Neural cell (in vitro differentiated cells): ENCODE measurements around the gene GTF3A. TPM values are rescaled to one million over a fixed set of nuclear protein-coding genes. Genes with fewer than 3 reads are reported as not detected.
A peak's percentile ranks its signal among the peaks of the same experiment; 100 is the strongest.

ENCODE experiments used
- H2AFZ ChIP-seq: fragments of 200-600, 300-800 bp; sonication (generic), shearing (Covaris generic); 2 replicates; pipeline ENCODE4 v1.6.0; 2014; ENCODE audit warnings: low read depth, mild to moderate bottlenecking, antibody characterized with exemption, low read length, moderate library complexity
- H3F3A ChIP-seq: fragments of 200-600 bp; shearing (Covaris generic); 2 replicates; pipeline ENCODE4 v1.6.1; 2016; ENCODE audit warnings: mild to moderate bottlenecking, moderate library complexity, mixed read lengths, antibody characterized with exemption, low read length; ENCODE audit not compliant: insufficient read depth, poor library complexity, severe bottlenecking
- H3K27ac ChIP-seq: fragments of 200-600, 300-800 bp; sonication (generic), shearing (Covaris generic); 2 replicates; pipeline ENCODE4 v1.5.1; 2014; ENCODE audit warnings: mild to moderate bottlenecking, low read length, moderate library complexity
- H3K27me3 ChIP-seq: fragments of 300-800, 200-600 bp; sonication (generic), shearing (Covaris generic); 2 replicates; pipeline ENCODE4 v1.6.0; 2014; ENCODE audit warnings: mild to moderate bottlenecking, low read depth, low read length, moderate library complexity; ENCODE audit not compliant: insufficient read depth
- H3K36me3 ChIP-seq: fragments of 300-800, 200-600 bp; sonication (generic), shearing (Covaris generic); 2 replicates; pipeline ENCODE4 v1.5.1; 2014; ENCODE audit warnings: mild to moderate bottlenecking, antibody characterized with exemption, low read length, moderate library complexity; ENCODE audit not compliant: insufficient read depth
- H3K4me2 ChIP-seq: fragments of 300-800, 200-600 bp; sonication (generic), shearing (Covaris generic); 2 replicates; pipeline ENCODE4 v1.6.0; 2014; ENCODE audit warnings: mild to moderate bottlenecking, low read length
- H3K4me3 ChIP-seq: fragments of 300-800, 200-600 bp; sonication (generic), shearing (Covaris generic); 2 replicates; pipeline ENCODE4 v1.5.1; 2014; ENCODE audit warnings: mild to moderate bottlenecking, low read length, moderate library complexity
- H3K79me2 ChIP-seq: fragments of 200-600 bp; shearing (Covaris generic); replicated peaks from 2 replicates; pipeline ENCODE4 v1.6.0; 2014; ENCODE audit warnings: mild to moderate bottlenecking, low read length, moderate library complexity; ENCODE audit not compliant: insufficient read depth
- H3K9ac ChIP-seq: fragments of 300-800, 200-600 bp; sonication (generic), shearing (Covaris generic); 2 replicates; pipeline ENCODE4 v1.6.1; 2016; ENCODE audit warnings: mild to moderate bottlenecking, low read length, mixed read lengths
- H3K9me2 ChIP-seq: fragments of 200-600 bp; shearing (Covaris generic); 2 replicates; pipeline ENCODE4 v1.6.1; 2016; ENCODE audit warnings: mild to moderate bottlenecking, low read length, mixed read lengths; ENCODE audit not compliant: insufficient read depth
- H3K9me3 ChIP-seq: fragments of 200-600, 300-800 bp; sonication (generic), shearing (Covaris generic); 2 replicates; pipeline ENCODE4 v1.6.1; 2016; ENCODE audit warnings: mild to moderate bottlenecking, mixed run types, low read length, moderate library complexity, mixed read lengths
- H4K20me1 ChIP-seq: fragments of 200-600 bp; shearing (Covaris generic); 2 replicates; pipeline ENCODE4 v1.6.1; 2016; ENCODE audit warnings: mild to moderate bottlenecking, mixed run types; ENCODE audit not compliant: insufficient read depth
- CTCF ChIP-seq: fragments of 450-650 bp; IDR thresholded peaks from 2 replicates; pipeline ENCODE4 v1.5.1; 2014; ENCODE audit warnings: antibody characterized with exemption, mild to moderate bottlenecking, moderate library complexity; ENCODE audit not compliant: poor library complexity, severe bottlenecking
- EP300 ChIP-seq: fragments of 450-650 bp; conservative IDR thresholded peaks from 2 replicates; pipeline ENCODE4 v1.6.1; 2014; ENCODE audit warnings: antibody characterized with exemption, mild to moderate bottlenecking, moderate library complexity; ENCODE audit not compliant: poor library complexity, severe bottlenecking
- EZH2 ChIP-seq: fragments of 200-600, 300-800 bp; shearing (Covaris generic), sonication (generic); IDR thresholded peaks from 2 replicates; pipeline ENCODE4 v1.6.1; 2014; ENCODE audit warnings: antibody characterized with exemption, low read length, borderline replicate concordance, mild to moderate bottlenecking; ENCODE audit not compliant: insufficient read depth, poor library complexity, severe bottlenecking
- MXI1 ChIP-seq: fragments of 450-650 bp; conservative IDR thresholded peaks from 2 replicates; pipeline ENCODE4 v1.6.1; 2014; ENCODE audit warnings: antibody characterized with exemption, mild to moderate bottlenecking; ENCODE audit not compliant: poor library complexity, severe bottlenecking
- POLR2AphosphoS5 ChIP-seq: IDR thresholded peaks from 2 replicates; pipeline ENCODE4 v1.6.1; 2012
- RAD21 ChIP-seq: fragments of 450-650 bp; conservative IDR thresholded peaks from 2 replicates; pipeline ENCODE4 v1.6.1; 2014; ENCODE audit warnings: antibody characterized with exemption, mild to moderate bottlenecking, moderate library complexity
- REST ChIP-seq: IDR thresholded peaks from 2 replicates; pipeline ENCODE4 v1.6.1; 2012; ENCODE audit warnings: borderline replicate concordance
- SMC3 ChIP-seq: fragments of 450-650 bp; conservative IDR thresholded peaks from 2 replicates; pipeline ENCODE4 v1.6.1; 2014; ENCODE audit warnings: antibody characterized with exemption, mild to moderate bottlenecking, moderate library complexity; ENCODE audit not compliant: poor library complexity
- TAF1 ChIP-seq: IDR thresholded peaks from 2 replicates; pipeline ENCODE4 v1.6.1; 2012; ENCODE audit warnings: low read depth
- polyA plus RNA-seq: library from polyadenylated mRNA; depleted of rRNA; stranded (reverse); fragments of >200 nt; gene quantifications from 2 replicates; pipeline ENCODE4 v1.2.3, GENCODE V29; 2014

GTF3A gene
- polyA plus RNA-seq, 1 donor from 2014 or later = 104 TPM

GRCh38 chr13:27406178-27406939 is 18.1 kb upstream of the GTF3A start:
- no peak overlapping the region for H3K27ac ChIP-seq
- no peak overlapping the region for H3K9ac ChIP-seq
- no peak overlapping the region for H3K4me2 ChIP-seq
- H4K20me1 ChIP-seq = no peaks in the 10 kb centered on the region
- H3K36me3 ChIP-seq = no peaks in the 10 kb centered on the region
- no peaks in the 10 kb centered on the region for H3F3A ChIP-seq
- H2AFZ ChIP-seq = no peak overlapping the region
- no peak overlapping the region for H3K4me3 ChIP-seq
- TF ChIP-seq EZH2 (no peak), EP300 (no peak), POLR2AphosphoS5 (no peak), RAD21 (peak; percentile 68), CTCF (peak; percentile 76), REST (no peak), SMC3 (peak; percentile 82)
- H3K27me3 ChIP-seq = no peaks in the 10 kb centered on the region
- no peaks in the 10 kb centered on the region for H3K9me2 ChIP-seq
- no peaks in the 10 kb centered on the region for H3K9me3 ChIP-seq
- no peaks in the 10 kb centered on the region for H3K79me2 ChIP-seq

DNA sequence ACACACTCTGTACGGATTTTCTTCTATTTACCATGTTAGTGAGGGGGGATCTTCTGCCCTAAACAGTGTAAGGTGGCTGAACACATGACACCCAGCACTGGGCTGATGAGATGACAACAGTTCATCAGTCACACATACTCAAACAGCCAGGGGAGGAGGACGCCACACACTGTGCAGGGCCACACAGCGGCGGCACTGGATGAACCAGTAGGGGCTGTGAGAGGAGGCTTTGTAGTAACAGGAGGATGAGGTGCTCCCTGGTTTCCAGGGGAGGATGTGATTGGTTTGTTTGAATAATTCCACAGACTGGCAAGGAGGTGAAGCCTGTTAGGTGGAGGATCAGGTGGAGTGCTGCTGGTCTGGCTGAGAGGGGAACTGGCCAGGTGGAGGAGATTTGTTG is 16.3 kb upstream of the GTF3A start:
- TF ChIP-seq EP300 (no peak), POLR2AphosphoS5 (no peak), TAF1 (no peak), RAD21 (no peak), MXI1 (no peak), SMC3 (no peak)
- H3K4me2 ChIP-seq = no peak overlapping the region
- no peak overlapping the region for H3K9ac ChIP-seq
- H2AFZ ChIP-seq = no peak overlapping the region
- H4K20me1 ChIP-seq = no peaks in the 10 kb centered on the region
- H3K27me3 ChIP-seq = no peaks in the 10 kb centered on the region
- H3K4me3 ChIP-seq = no peak overlapping the region
- H3K79me2 ChIP-seq = no peaks in the 10 kb centered on the region
- no peak overlapping the region for H3K27ac ChIP-seq
- no peaks in the 10 kb centered on the region for H3K36me3 ChIP-seq
- no peaks in the 10 kb centered on the region for H3F3A ChIP-seq
- no peaks in the 10 kb centered on the region for H3K9me3 ChIP-seq
- no peaks in the 10 kb centered on the region for H3K9me2 ChIP-seq
